Trophoblast cell (in vitro differentiated cells and primary cell): ENCODE measurements around the gene ROR1.

ENCODE experiments used
- DNase-seq, 2 donors: peaks; one replicate each; pipeline ENCODE4 v3.0.0-alpha.2; 2016
- H2AFZ ChIP-seq: 2 replicates; pipeline ENCODE4 v1.6.1; 2013; ENCODE audit warnings: low read length, moderate library complexity, mild to moderate bottlenecking; ENCODE audit not compliant: insufficient read depth, poor library complexity
- H2AK5ac ChIP-seq: 2 replicates; pipeline ENCODE4 v1.6.1; 2013; ENCODE audit warnings: mild to moderate bottlenecking, low read length
- H2BK120ac ChIP-seq: 2 replicates; pipeline ENCODE4 v1.6.1; 2013; ENCODE audit warnings: low read length, mild to moderate bottlenecking, moderate library complexity; ENCODE audit not compliant: insufficient read depth, poor library complexity
- H2BK12ac ChIP-seq: 2 replicates; pipeline ENCODE4 v1.6.1; 2013; ENCODE audit warnings: mild to moderate bottlenecking, low read length, moderate library complexity
- H2BK5ac ChIP-seq: 2 replicates; pipeline ENCODE4 v1.6.1; 2013; ENCODE audit warnings: low read length, low read depth, moderate library complexity, mild to moderate bottlenecking; ENCODE audit not compliant: poor library complexity
- H3K14ac ChIP-seq: 2 replicates; pipeline ENCODE4 v1.6.1; 2013; ENCODE audit warnings: mild to moderate bottlenecking, low read length
- H3K18ac ChIP-seq: 2 replicates; pipeline ENCODE4 v1.6.1; 2013; ENCODE audit warnings: mild to moderate bottlenecking, low read length
- H3K23ac ChIP-seq: 2 replicates; pipeline ENCODE4 v1.6.1; 2013; ENCODE audit warnings: low read length
- H3K27ac ChIP-seq: 2 replicates; pipeline ENCODE4 v1.5.1; 2013; ENCODE audit warnings: low read depth, mild to moderate bottlenecking, inconsistent platforms, low read length, moderate library complexity
- H3K27me3 ChIP-seq: 2 replicates; pipeline ENCODE4 v1.6.1; 2013; ENCODE audit warnings: inconsistent platforms, mild to moderate bottlenecking, low read length, moderate library complexity; ENCODE audit not compliant: insufficient read depth
- H3K36me3 ChIP-seq, 2 experiments: 1 replicate in 1 of 2; 2 replicates in 1 of 2; pipeline ENCODE4 v1.6.1; 2013; ENCODE audit warnings: low read length in 2 of 2, mild to moderate bottlenecking in 2 of 2, moderate library complexity in 1 of 2; ENCODE audit not compliant: insufficient read depth in 2 of 2, control insufficient read depth in 1 of 2
- H3K4ac ChIP-seq: 2 replicates; pipeline ENCODE4 v1.6.1; 2013; ENCODE audit warnings: low read depth, mild to moderate bottlenecking, low read length, moderate library complexity
- H3K4me1 ChIP-seq, 2 experiments: 1 replicate in 1 of 2; 2 replicates in 1 of 2; pipeline ENCODE4 v1.6.1; 2013; ENCODE audit warnings: low read length in 2 of 2, mild to moderate bottlenecking in 2 of 2, moderate library complexity in 1 of 2; ENCODE audit not compliant: insufficient read depth in 2 of 2, control insufficient read depth in 1 of 2
- H3K4me2 ChIP-seq: 2 replicates; pipeline ENCODE4 v1.6.1; 2013; ENCODE audit warnings: inconsistent platforms, mild to moderate bottlenecking, low read length, moderate library complexity
- H3K4me3 ChIP-seq: 2 replicates; pipeline ENCODE4 v1.5.1; 2013; ENCODE audit warnings: mild to moderate bottlenecking, low read depth, low read length, inconsistent platforms
- H3K79me1 ChIP-seq: one replicate; pipeline ENCODE4 v1.6.1; 2013; ENCODE audit warnings: low read length
- H3K79me2 ChIP-seq: 2 replicates; pipeline ENCODE4 v1.6.1; 2013; ENCODE audit warnings: low read length, mild to moderate bottlenecking; ENCODE audit not compliant: control insufficient read depth, insufficient read depth, poor library complexity
- H3K9ac ChIP-seq: 2 replicates; pipeline ENCODE4 v1.6.1; 2013; ENCODE audit warnings: mild to moderate bottlenecking, low read length
- H3K9me3 ChIP-seq: 2 replicates; pipeline ENCODE4 v1.6.1; 2013; ENCODE audit warnings: low read depth, mild to moderate bottlenecking, control low read depth, inconsistent platforms, low read length; ENCODE audit not compliant: insufficient read depth
- H4K12ac ChIP-seq: 2 replicates; pipeline ENCODE4 v1.6.1; 2013; ENCODE audit warnings: low read depth, mild to moderate bottlenecking, low read length, moderate library complexity
- H4K8ac ChIP-seq: 2 replicates; pipeline ENCODE4 v1.6.1; 2013; ENCODE audit warnings: low read depth, mild to moderate bottlenecking, low read length, moderate library complexity
- H4K91ac ChIP-seq: one replicate; pipeline ENCODE4 v1.6.1; 2013; ENCODE audit warnings: low read depth, mild to moderate bottlenecking, low read length, moderate library complexity
- WGBS: extraction: QIAGEN DNeasy Blood & Tissue Kit; methylation state at CpG from one replicate; pipeline ENCODE4 v1.1.7; 2013; ENCODE audit warnings: missing lambda C conversion rate; ENCODE audit not compliant: insufficient read length, insufficient coverage; ENCODE audit errors: extremely low coverage; 5-methylcytosine and 5-hydroxymethylcytosine counted together

ROR1 gene

GRCh38 chr1:64093941-64094340 lies 320.1 kb downstream of the ROR1 start:
- no peak overlapping the region for H3K14ac ChIP-seq
- no peak for DNase-seq
- H3K18ac ChIP-seq = no peak overlapping the region
- no peaks in the 10 kb centered on the region for H3K27me3 ChIP-seq
- peaks cover 2% of the 10 kb centered on the region for H3K79me2 ChIP-seq
- H4K91ac ChIP-seq = no peak overlapping the region
- H2BK5ac ChIP-seq = no peak overlapping the region
- H3K4me3 ChIP-seq = no peak overlapping the region
- no peak overlapping the region for H3K9ac ChIP-seq
- H3K4me2 ChIP-seq = no peak overlapping the region
- H2BK12ac ChIP-seq = no peak overlapping the region
- no peak overlapping the region for H2AK5ac ChIP-seq
- no peaks in the 10 kb centered on the region for H3K9me3 ChIP-seq
- no peak overlapping the region for H2AFZ ChIP-seq
- no peak overlapping the region for H4K12ac ChIP-seq
- peak overlapping the region; percentile 96 for H3K27ac ChIP-seq
- peaks cover 8 to 9% of the 10 kb centered on the region in 2 experiments for H3K4me1 ChIP-seq
- H3K23ac ChIP-seq = no peak overlapping the region
- peaks cover 0 to 1% of the 10 kb centered on the region in 2 experiments for H3K36me3 ChIP-seq
- H3K4ac ChIP-seq = no peak overlapping the region
- H3K79me1 ChIP-seq = peaks cover 15% of the 10 kb centered on the region
- H2BK120ac ChIP-seq = peak overlapping the region; percentile 62
- H4K8ac ChIP-seq = no peak overlapping the region

- no peak overlapping the region for H3K4me2 ChIP-seq
- H2AK5ac ChIP-seq = no peak overlapping the region
- H3K79me2 ChIP-seq = peaks cover 2% of the 10 kb centered on the region
- no peak overlapping the region for H2BK120ac ChIP-seq
- H4K91ac ChIP-seq = no peak overlapping the region
- no peak overlapping the region for H3K18ac ChIP-seq
- no peak overlapping the region for H4K8ac ChIP-seq
- H3K27ac ChIP-seq = no peak overlapping the region
- H3K23ac ChIP-seq = no peak overlapping the region
- no peak overlapping the region for H3K14ac ChIP-seq
- H3K79me1 ChIP-seq = peaks cover 15% of the 10 kb centered on the region
- no peak overlapping the region for H2BK12ac ChIP-seq
- no peak overlapping the region for H4K12ac ChIP-seq
- H3K4me3 ChIP-seq = no peak overlapping the region
- no peaks in the 10 kb centered on the region for H3K27me3 ChIP-seq
- WGBS = no CpG with 5 or more reads among the region's 1 CpG
- no peak for DNase-seq
- no peak overlapping the region for H2AFZ ChIP-seq
- no peaks in the 10 kb centered on the region for H3K9me3 ChIP-seq
- no peak overlapping the region for H3K4ac ChIP-seq
- peaks cover 0 to 1% of the 10 kb centered on the region in 2 experiments for H3K36me3 ChIP-seq
- no peak overlapping the region for H2BK5ac ChIP-seq
- no peak overlapping the region for H3K9ac ChIP-seq
- peaks cover 9% of the 10 kb centered on the region in 2 experiments for H3K4me1 ChIP-seq
Observed at GRCh38 chr1:64095832-64096231, 322.0 kb downstream of the ROR1 start.

- WGBS = no CpG with 5 or more reads among the region's 4 CpGs
- Histone ChIP-seq H3K9me3 (no peaks in the 10 kb centered on the region), H3K9ac (no peak overlapping the region), H3K14ac (no peak overlapping the region), H3K18ac (no peak overlapping the region), H2BK5ac (no peak overlapping the region), H3K79me2 (no peaks in the 10 kb centered on the region), H3K36me3 (no peaks in the 10 kb centered on the region), H3K4ac (no peak overlapping the region), H2BK12ac (no peak overlapping the region), H2AFZ (no peak overlapping the region), H3K79me1 (peaks cover 8% of the 10 kb centered on the region), H3K27me3 (no peaks in the 10 kb centered on the region), H3K4me2 (no peak overlapping the region), H4K12ac (no peak overlapping the region), H3K4me3 (no peak overlapping the region), H3K23ac (no peak overlapping the region), H2AK5ac (no peak overlapping the region), H3K27ac (no peak overlapping the region), H3K4me1 (peaks cover 5% of the 10 kb centered on the region in 2 experiments), H4K8ac (no peak overlapping the region), H2BK120ac (no peak overlapping the region), H4K91ac (no peak overlapping the region)
- DNase-seq = no peak
Observed at GRCh38 chr1:64097859-64098258, 324.0 kb downstream of the ROR1 start.

- Histone ChIP-seq H2AFZ (no peak overlapping the region), H3K4me2 (no peak overlapping the region), H3K9me3 (no peaks in the 10 kb centered on the region), H4K12ac (no peak overlapping the region), H2AK5ac (no peak overlapping the region), H2BK5ac (no peak overlapping the region), H3K36me3 (no peaks in the 10 kb centered on the region), H3K14ac (no peak overlapping the region), H3K27me3 (no peaks in the 10 kb centered on the region), H4K8ac (no peak overlapping the region), H3K27ac (no peak overlapping the region), H3K4me1 (peaks cover 4% of the 10 kb centered on the region in 2 experiments), H3K18ac (no peak overlapping the region), H2BK12ac (no peak overlapping the region), H3K23ac (peak overlapping the region; percentile 14), H3K9ac (no peak overlapping the region), H3K4ac (no peak overlapping the region), H4K91ac (peak overlapping the region; percentile 26), H2BK120ac (no peak overlapping the region), H3K79me2 (no peaks in the 10 kb centered on the region), H3K4me3 (no peak overlapping the region), H3K79me1 (peaks cover 6% of the 10 kb centered on the region)
- no peak for DNase-seq
- no CpG with 5 or more reads among the region's 1 CpG for WGBS
Observed at GRCh38 chr1:64098436-64098835, 324.6 kb downstream of the ROR1 start.
